ENCODE measurements around the gene NAGPA.

DNA sequence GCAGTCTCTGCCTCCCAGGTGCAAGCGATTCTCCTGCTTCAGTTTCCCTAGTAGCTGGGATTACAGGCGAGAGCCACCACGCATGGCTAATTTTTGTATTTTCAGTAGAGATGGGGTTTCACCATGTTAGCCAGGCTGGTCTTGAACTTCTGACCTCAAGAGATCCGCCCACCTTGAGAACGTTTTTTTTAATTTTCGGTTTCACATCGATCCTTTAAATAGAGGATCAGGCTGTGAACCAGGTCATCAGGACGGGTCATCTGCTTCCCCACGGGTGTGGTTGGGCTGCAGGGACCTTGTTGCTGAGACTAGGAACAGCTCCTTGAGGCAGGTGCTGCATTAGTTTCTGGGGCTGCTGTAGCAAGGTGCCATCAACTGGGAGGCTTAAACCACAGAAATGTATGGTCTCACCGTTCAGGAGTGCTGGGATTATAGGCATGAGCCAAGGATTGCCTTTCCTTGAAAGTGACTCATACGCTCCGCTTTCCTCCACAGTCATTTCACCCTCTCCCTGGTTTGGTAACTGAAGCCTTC, 7.9 kb upstream of the NAGPA start:
- TF ChIP-seq, protein P1, sequence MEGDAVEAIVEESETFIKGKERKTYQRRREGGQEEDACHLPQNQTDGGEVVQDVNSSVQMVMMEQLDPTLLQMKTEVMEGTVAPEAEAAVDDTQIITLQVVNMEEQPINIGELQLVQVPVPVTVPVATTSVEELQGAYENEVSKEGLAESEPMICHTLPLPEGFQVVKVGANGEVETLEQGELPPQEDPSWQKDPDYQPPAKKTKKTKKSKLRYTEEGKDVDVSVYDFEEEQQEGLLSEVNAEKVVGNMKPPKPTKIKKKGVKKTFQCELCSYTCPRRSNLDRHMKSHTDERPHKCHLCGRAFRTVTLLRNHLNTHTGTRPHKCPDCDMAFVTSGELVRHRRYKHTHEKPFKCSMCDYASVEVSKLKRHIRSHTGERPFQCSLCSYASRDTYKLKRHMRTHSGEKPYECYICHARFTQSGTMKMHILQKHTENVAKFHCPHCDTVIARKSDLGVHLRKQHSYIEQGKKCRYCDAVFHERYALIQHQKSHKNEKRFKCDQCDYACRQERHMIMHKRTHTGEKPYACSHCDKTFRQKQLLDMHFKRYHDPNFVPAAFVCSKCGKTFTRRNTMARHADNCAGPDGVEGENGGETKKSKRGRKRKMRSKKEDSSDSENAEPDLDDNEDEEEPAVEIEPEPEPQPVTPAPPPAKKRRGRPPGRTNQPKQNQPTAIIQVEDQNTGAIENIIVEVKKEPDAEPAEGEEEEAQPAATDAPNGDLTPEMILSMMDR (IDR thresholded peaks at IDR 0.05): no peak
- TF ChIP-seq ZFX (IDR thresholded peaks at IDR 0.05; ENCODE audit: borderline replicate concordance): no peak
